GM23248 (cell line): ENCODE results near the gene ANKRD13D.

ENCODE experiments used
- EZH2 ChIP-seq: fragments of 200-600 bp; sonication (generic); IDR thresholded peaks from 2 replicates; pipeline ENCODE4 v1.6.1; 2018; ENCODE audit warnings: antibody characterized with exemption, mild to moderate bottlenecking; ENCODE audit not compliant: insufficient read depth, poor library complexity, severe bottlenecking
- EZH2phosphoT487 ChIP-seq: fragments of 200-600 bp; sonication (generic); IDR thresholded peaks from 2 replicates; pipeline ENCODE4 v1.6.1; 2018; ENCODE audit warnings: antibody characterized with exemption, moderate library complexity, mild to moderate bottlenecking, low read depth; ENCODE audit not compliant: insufficient read depth

GRCh38 chr11:67300256-67300755, 11.2 kb downstream of the ANKRD13D start:
- no peak for TF ChIP-seq EZH2
- no peak for TF ChIP-seq EZH2phosphoT487
